Stomach (tissue), 4 donors: Measurements from ENCODE around the gene GAB1.

Experiments used
- EP300 ChIP-seq: sonication (generic); formaldehyde crosslinking; IDR thresholded peaks from one replicate; pipeline ENCODE4 v1.6.1; 2017; ENCODE audit warnings: antibody characterized with exemption
- POLR2A ChIP-seq, 4 donors: fragments of 450-650 bp; IDR thresholded peaks; one replicate each; pipeline ENCODE4 v1.6.1; 2016; ENCODE audit warnings: antibody characterized with exemption in 4 of 4, control low read depth in 2 of 4, mild to moderate bottlenecking in 1 of 4, moderate library complexity in 1 of 4
- POLR2AphosphoS5 ChIP-seq, 3 donors: sonication (generic); formaldehyde crosslinking; IDR thresholded peaks; one replicate each; pipeline ENCODE4 v1.6.1; 2016; ENCODE audit warnings: antibody characterized with exemption in 3 of 3

- TF ChIP-seq POLR2AphosphoS5 (IDR thresholded peaks at IDR 0.05) (no peak), EP300 (no peak), POLR2A (IDR thresholded peaks at IDR 0.05) (no peak)
Measured at GRCh38 chr4:143292858-143293257, 43.8 kb upstream of the GAB1 start.
